Lower leg skin (tissue), 4 donors: ENCODE measurements around the gene ADSS1. TPM values are rescaled to one million over a fixed set of nuclear protein-coding genes. Genes with fewer than 3 reads are reported as not detected.
"Not testable (repeated sequence)": the region's sequence is repeated elsewhere in the genome, so short reads cannot be mapped to it uniquely, and the experiment has no call there.

ENCODE experiments used
- DNase-seq, 2 donors: peaks; one replicate each; pipeline ENCODE4 v3.0.0-alpha.2; 2019; ENCODE audit warnings: low spot score in 2 of 2
- H3K4me3 ChIP-seq: fragments of 200-600 bp; sonication (generic); 2 replicates; pipeline ENCODE4 v1.5.1; 2017; ENCODE audit warnings: mild to moderate bottlenecking, low read depth; ENCODE audit not compliant: poor library complexity, severe bottlenecking
- POLR2A ChIP-seq, 2 donors: fragments of 450-650 bp; IDR thresholded peaks; one replicate each; pipeline ENCODE4 v1.6.1; 2016 to 2017; ENCODE audit warnings: antibody characterized with exemption in 2 of 2, mild to moderate bottlenecking in 1 of 2, moderate library complexity in 1 of 2
- WGBS, 2 donors: methylation state at CpG; one replicate each; pipeline ENCODE4 v1.1.5; 2018; 5-methylcytosine and 5-hydroxymethylcytosine counted together
- intact Hi-C: fragments of 100-400 bp; cut with DNase I; formaldehyde crosslinking; loops from one replicate; pipeline ENCODE4 v1.15.0; 2023; ENCODE audit warnings: low total_unique reads
- total RNA-seq, 4 donors: library from RNA; depleted of rRNA; stranded (reverse); fragments of >200 nt; gene quantifications; one replicate each; pipeline ENCODE4 v1.1.0, GENCODE V29; 2016
- TF ChIP-seq, protein P1 (sequence below), 3 donors: fragments of 450-650 bp; IDR thresholded peaks; one replicate each; pipeline ENCODE4 v1.5.1; 2016; ENCODE audit warnings: antibody characterized with exemption in 3 of 3, mild to moderate bottlenecking in 3 of 3, moderate library complexity in 2 of 3

Gene ADSS1
- total RNA-seq, 4 donors from 2014 or later = 5.5 to 8.7 (median 7.2) TPM

DNA sequence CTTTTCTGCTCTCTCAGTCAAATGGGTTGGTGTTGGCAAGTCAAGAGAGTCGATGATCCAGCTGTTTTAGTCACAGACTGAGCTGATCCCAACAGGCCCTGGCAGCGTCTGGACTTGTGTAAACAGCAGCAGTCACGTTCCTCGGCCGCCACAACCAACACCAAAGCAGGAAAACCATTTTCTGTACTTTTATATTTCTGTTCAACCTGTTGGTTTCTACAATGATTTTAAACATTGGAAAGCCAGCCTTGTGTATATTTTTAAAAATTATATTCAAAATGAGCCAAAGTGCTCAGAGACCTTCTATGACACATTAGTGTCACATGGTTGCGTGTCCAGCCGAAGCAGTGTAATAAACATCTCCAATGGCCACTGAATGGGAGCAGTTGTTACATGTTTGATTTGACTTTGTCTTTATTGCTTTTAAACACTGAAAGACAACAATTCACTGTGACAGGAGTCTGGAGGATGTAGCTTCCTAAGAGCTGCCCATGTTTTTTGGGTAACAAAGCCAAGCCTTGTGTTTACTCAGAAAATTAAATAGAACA is 23.0 kb downstream of the ADSS1 start:
- 54 to 57% methylated on average over 7 of the region's 7 CpGs for WGBS, 2 donors
- TF ChIP-seq, protein P1, sequence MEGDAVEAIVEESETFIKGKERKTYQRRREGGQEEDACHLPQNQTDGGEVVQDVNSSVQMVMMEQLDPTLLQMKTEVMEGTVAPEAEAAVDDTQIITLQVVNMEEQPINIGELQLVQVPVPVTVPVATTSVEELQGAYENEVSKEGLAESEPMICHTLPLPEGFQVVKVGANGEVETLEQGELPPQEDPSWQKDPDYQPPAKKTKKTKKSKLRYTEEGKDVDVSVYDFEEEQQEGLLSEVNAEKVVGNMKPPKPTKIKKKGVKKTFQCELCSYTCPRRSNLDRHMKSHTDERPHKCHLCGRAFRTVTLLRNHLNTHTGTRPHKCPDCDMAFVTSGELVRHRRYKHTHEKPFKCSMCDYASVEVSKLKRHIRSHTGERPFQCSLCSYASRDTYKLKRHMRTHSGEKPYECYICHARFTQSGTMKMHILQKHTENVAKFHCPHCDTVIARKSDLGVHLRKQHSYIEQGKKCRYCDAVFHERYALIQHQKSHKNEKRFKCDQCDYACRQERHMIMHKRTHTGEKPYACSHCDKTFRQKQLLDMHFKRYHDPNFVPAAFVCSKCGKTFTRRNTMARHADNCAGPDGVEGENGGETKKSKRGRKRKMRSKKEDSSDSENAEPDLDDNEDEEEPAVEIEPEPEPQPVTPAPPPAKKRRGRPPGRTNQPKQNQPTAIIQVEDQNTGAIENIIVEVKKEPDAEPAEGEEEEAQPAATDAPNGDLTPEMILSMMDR (IDR thresholded peaks at IDR 0.05) = no peak
- no peak for TF ChIP-seq POLR2A (IDR thresholded peaks at IDR 0.05)
- no peak for DNase-seq
- H3K4me3 ChIP-seq = no peak overlapping the region
- intact Hi-C loops = no loop called here

DNA sequence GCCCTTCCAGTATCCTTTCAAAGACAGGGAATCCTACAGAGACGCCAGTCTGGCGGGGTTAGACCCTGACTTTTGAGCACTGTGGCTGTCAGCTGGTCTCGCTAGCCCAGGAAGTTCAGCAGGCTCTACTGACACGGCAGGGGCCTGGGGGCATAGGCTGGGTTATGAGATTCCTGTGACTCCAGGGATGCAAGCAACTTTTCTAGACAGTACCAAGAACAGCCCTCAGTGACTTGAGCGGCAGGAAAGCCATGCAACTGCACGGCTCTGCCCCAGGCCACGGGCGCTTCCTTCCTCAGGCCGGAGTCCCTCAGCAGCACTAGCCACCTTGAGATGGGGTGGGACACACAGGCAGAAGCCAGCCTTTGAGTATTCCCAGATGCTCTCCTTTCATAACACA is 23.8 kb downstream of the ADSS1 start:
- no peak for DNase-seq
- no peak for TF ChIP-seq POLR2A (IDR thresholded peaks at IDR 0.05)
- TF ChIP-seq, protein P1 (IDR thresholded peaks at IDR 0.05) = no peak
- H3K4me3 ChIP-seq = no peak overlapping the region
- WGBS, 2 donors = 59 to 78% methylated on average over 9 of the region's 9 CpGs
- intact Hi-C loops = no loop called here

DNA sequence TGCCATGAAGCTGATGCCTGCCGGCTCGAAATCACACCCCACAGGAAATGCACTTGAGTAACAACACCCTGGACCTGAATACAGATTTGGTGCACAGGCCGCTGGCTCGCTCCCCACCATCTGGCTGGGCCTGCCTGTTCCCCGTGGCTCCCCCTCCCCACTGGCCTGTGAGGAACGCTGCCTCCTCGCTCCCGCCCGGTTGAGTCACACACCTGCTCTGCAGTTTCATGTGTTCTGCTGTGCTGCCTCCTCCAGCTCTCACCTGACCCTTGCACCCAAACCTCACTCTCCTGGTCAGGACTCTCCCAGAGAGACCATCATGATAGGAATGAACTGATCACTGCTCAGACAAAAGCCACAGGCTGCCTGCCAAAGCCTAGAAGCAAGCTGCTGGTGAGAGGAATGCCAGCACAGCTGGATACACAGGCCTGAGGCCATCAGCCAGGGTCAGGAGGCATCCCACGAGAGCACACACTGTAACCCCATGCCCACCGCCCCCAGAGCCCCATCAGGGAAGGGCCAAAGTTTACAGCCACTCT is 25.2 kb downstream of the ADSS1 start:
- TF ChIP-seq, protein P1 (IDR thresholded peaks at IDR 0.05) = no peak
- DNase-seq = no peak
- H3K4me3 ChIP-seq = no peak overlapping the region
- intact Hi-C loops = no loop called here
- 18 to 36% methylated on average over 9 to 11 of the region's 11 CpGs for WGBS, 2 donors

DNA sequence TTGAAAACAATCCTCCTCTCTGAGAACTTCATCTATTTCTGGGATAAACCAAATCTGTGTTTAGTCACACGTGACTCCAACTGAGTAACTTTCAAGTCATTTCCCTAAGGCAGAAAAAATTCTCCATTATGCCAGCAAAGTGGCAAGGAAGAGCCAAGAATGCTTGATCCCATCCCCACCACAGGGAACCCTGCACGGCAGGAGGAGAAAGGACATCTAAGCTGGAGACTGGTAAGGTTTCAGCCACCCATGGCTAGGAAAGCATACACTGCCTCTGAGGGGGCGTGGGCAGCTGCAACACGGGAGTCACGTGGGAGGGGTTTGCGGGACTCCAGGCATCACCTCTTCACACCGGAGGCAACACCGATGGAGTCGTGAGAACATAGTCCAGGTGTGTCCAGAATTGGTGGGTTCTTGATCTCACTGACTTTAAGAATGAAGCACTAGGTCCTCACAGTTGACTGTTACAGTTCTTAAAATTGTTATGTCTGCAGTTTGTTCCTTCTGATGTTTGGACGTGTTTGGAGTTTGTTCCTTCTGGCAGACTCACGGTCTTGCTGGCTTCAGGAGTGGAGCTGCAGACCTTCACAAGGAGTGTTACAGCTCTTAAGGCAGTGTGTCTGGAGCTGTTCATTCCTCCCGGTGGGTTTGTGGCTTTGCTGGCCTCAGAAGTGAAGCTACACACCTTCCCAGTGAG is 26.2 kb downstream of the ADSS1 start:
- WGBS, 2 donors = 49 to 65% methylated on average over 12 of the region's 12 CpGs

DNA sequence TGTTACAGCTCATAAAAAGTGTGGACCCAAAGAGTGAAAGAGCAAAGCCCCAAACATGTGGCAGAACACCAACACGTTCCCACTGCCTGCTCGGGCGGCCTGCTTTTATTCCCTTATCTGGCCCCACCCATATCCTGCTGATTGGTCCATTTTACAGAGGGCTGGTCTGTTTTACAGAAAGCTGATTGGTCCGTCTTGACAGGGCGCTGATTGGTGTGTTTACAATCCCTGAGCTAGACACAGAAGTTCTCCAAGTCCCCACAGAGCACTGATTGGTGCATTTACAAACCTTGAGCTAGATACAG is 26.7 kb downstream of the ADSS1 start:
- H3K4me3 ChIP-seq, intact Hi-C loops, DNase-seq: not testable (repeated sequence)
- 74 to 85% methylated on average over 5 of the region's 5 CpGs for WGBS, 2 donors

More for the DNA sequence above, 26.2 kb downstream of the ADSS1 start:
- no peak overlapping the region for H3K4me3 ChIP-seq
- DNase-seq = no peak
- TF ChIP-seq POLR2A (IDR thresholded peaks at IDR 0.05) = no peak
- TF ChIP-seq, protein P1 (IDR thresholded peaks at IDR 0.05) = no peak
- intact Hi-C loops = no loop called here

DNA sequence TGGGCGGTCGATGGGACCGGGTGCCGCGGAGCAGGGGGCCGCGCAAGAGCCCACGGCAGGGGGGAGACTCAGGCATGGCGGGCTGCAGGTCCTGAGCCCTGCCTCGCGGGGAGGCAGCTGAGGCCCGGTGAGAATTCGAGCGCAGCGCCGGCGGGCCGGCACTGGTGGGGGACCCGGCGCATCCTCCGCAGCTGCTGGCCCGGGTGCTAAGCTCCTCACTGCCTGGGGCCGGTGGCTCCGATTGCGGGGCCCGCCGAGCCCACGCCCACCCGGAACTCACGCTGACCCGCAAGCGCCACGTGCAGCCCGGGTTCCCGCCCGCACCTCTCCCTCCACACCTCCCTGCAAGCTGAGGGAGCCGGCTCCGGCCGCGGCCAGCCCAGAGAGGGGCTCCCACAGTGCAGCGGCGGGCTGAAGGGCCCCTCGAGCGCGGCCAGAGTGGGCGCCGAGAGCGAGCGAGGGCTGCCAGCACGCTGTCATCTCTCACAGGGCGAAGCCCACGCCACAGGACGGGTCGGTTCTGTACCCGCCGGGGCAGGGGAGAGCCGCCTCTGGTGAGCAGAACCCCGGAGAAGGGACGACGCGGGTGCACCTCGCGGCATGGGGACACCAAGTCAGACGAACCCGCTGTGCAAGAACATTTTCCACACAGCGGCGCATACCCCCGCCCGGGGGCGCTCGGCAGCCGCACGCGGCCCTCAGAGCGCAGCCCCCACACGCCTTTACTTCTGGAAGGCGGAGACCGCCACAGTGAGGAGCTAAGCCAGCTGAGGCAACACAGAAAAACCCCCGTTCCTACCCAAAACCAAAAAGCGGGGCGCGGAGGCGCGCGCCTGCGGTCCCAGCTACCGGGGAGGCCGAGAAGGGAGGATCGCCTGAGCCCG is 27.8 kb downstream of the ADSS1 start:
- H3K4me3 ChIP-seq = no peak overlapping the region
- no peak for DNase-seq
- intact Hi-C loops = no loop called here
- no peak for TF ChIP-seq POLR2A (IDR thresholded peaks at IDR 0.05)
- TF ChIP-seq, protein P1 (IDR thresholded peaks at IDR 0.05) = no peak
- 73 to 74% methylated on average over 63 to 86 of the region's 90 CpGs for WGBS, 2 donors
